Neuronal stem cell (in vitro differentiated cells): Measurements from ENCODE around the gene ASPG.

Source experiments
- DNase-seq: peaks from one replicate; pipeline ENCODE4 v3.0.0-alpha.2; 2013; ENCODE audit warnings: low spot score
- H2AFZ ChIP-seq: one replicate; pipeline ENCODE4 v1.6.1; 2013; ENCODE audit warnings: mild to moderate bottlenecking, low read length, inconsistent platforms
- H2AK5ac ChIP-seq: 2 replicates; pipeline ENCODE4 v1.6.1; 2013; ENCODE audit warnings: low read depth, mild to moderate bottlenecking, inconsistent platforms, low read length, moderate library complexity, mixed read lengths
- H2BK120ac ChIP-seq: 2 replicates; pipeline ENCODE4 v1.6.1; 2013; ENCODE audit warnings: low read depth, mild to moderate bottlenecking, inconsistent platforms, low read length, moderate library complexity, mixed read lengths
- H2BK12ac ChIP-seq: one replicate; pipeline ENCODE4 v1.6.1; 2013; ENCODE audit warnings: low read length, inconsistent platforms
- H2BK15ac ChIP-seq: 2 replicates; pipeline ENCODE4 v1.6.1; 2013; ENCODE audit warnings: mild to moderate bottlenecking, low read length, inconsistent platforms, mixed read lengths
- H2BK5ac ChIP-seq: one replicate; pipeline ENCODE4 v1.6.1; 2013; ENCODE audit warnings: inconsistent platforms, mild to moderate bottlenecking, low read length, moderate library complexity
- H3K14ac ChIP-seq: one replicate; pipeline ENCODE4 v1.6.1; 2013; ENCODE audit warnings: low read length, inconsistent platforms
- H3K18ac ChIP-seq: 2 replicates; pipeline ENCODE4 v1.6.1; 2013; ENCODE audit warnings: low read length, inconsistent platforms
- H3K23ac ChIP-seq: 2 replicates; pipeline ENCODE4 v1.6.1; 2013; ENCODE audit warnings: low read depth, mild to moderate bottlenecking, mixed read lengths, low read length, inconsistent platforms; ENCODE audit not compliant: poor library complexity
- H3K27ac ChIP-seq: replicated peaks from 3 replicates; pipeline ENCODE4 v1.5.1; 2013; ENCODE audit warnings: low read length, inconsistent platforms
- H3K27me3 ChIP-seq, 3 experiments: 2 replicates each; pipeline ENCODE4 v1.6.1; 2013; ENCODE audit warnings: low read length in 3 of 3, mild to moderate bottlenecking in 2 of 3, inconsistent platforms in 1 of 3, low read depth in 1 of 3, mixed read lengths in 1 of 3, moderate library complexity in 1 of 3; ENCODE audit not compliant: control insufficient read depth in 3 of 3, insufficient read depth in 3 of 3
- H3K36me3 ChIP-seq, 2 donors: replicated peaks in 1 of 2; 2 replicates each; pipeline ENCODE4 v1.6.1; 2013; ENCODE audit warnings: low read length in 2 of 2; ENCODE audit not compliant: control insufficient read depth in 2 of 2, insufficient read depth in 2 of 2
- H3K4ac ChIP-seq: 2 replicates; pipeline ENCODE4 v1.6.1; 2013; ENCODE audit warnings: inconsistent platforms, mild to moderate bottlenecking, low read length, moderate library complexity
- H3K4me1 ChIP-seq, 2 donors: 1 replicate in 1 of 2; 2 replicates in 1 of 2; pipeline ENCODE4 v1.6.1; 2013; ENCODE audit warnings: low read length in 2 of 2, low read depth in 1 of 2; ENCODE audit not compliant: control insufficient read depth in 2 of 2, insufficient read depth in 1 of 2
- H3K4me2 ChIP-seq: one replicate; pipeline ENCODE4 v1.6.1; 2013; ENCODE audit warnings: mild to moderate bottlenecking, low read length, inconsistent platforms; ENCODE audit not compliant: insufficient read depth, poor library complexity, severe bottlenecking
- H3K4me3 ChIP-seq, 2 donors: 2 replicates each; pipeline ENCODE4 v1.5.1; 2013; ENCODE audit warnings: low read length in 2 of 2, mild to moderate bottlenecking in 2 of 2, inconsistent platforms in 1 of 2, moderate library complexity in 1 of 2
- H3K79me1 ChIP-seq: one replicate; pipeline ENCODE4 v1.6.1; 2013; ENCODE audit warnings: low read depth, mild to moderate bottlenecking, inconsistent platforms, low read length, moderate library complexity
- H3K9ac ChIP-seq: one replicate; pipeline ENCODE4 v1.6.1; 2013; ENCODE audit warnings: mild to moderate bottlenecking, low read depth, low read length, inconsistent platforms; ENCODE audit not compliant: poor library complexity
- H3K9me3 ChIP-seq, 2 donors: replicated peaks in 1 of 2; 2 replicates each; pipeline versions ENCODE3 to v1.6.1; 2013; ENCODE audit warnings: low read length in 2 of 2, mild to moderate bottlenecking in 2 of 2, inconsistent platforms in 1 of 2, low read depth in 1 of 2, mixed read lengths in 1 of 2, moderate library complexity in 1 of 2; ENCODE audit not compliant: control insufficient read depth in 2 of 2, insufficient read depth in 1 of 2
- H4K8ac ChIP-seq: one replicate; pipeline ENCODE4 v1.6.1; 2013; ENCODE audit warnings: low read depth, mild to moderate bottlenecking, inconsistent platforms, low read length, moderate library complexity
- H4K91ac ChIP-seq: one replicate; pipeline ENCODE4 v1.6.1; 2013; ENCODE audit warnings: low read length, low read depth, mild to moderate bottlenecking, inconsistent platforms; ENCODE audit not compliant: poor library complexity
- WGBS, 2 donors: extraction: QIAGEN DNeasy Blood & Tissue Kit; methylation state at CpG; one replicate each; pipeline ENCODE4 v1.1.7; 2013; ENCODE audit warnings: missing lambda C conversion rate in 2 of 2, mixed read lengths in 1 of 2; ENCODE audit not compliant: insufficient read length in 2 of 2, insufficient replicate concordance in 1 of 2; ENCODE audit errors: extremely low coverage in 2 of 2; 5-methylcytosine and 5-hydroxymethylcytosine counted together
- small RNA-seq: library from polyadenylated mRNA; stranded (forward); fragments of <200 nt; extraction: miRNeasy Mini kit (QIAGEN cat#:217004); gene quantifications from one replicate; pipeline ENCODE3, GENCODE V24; 2013; ENCODE audit not compliant: insufficient read depth

The ASPG gene

DNA sequence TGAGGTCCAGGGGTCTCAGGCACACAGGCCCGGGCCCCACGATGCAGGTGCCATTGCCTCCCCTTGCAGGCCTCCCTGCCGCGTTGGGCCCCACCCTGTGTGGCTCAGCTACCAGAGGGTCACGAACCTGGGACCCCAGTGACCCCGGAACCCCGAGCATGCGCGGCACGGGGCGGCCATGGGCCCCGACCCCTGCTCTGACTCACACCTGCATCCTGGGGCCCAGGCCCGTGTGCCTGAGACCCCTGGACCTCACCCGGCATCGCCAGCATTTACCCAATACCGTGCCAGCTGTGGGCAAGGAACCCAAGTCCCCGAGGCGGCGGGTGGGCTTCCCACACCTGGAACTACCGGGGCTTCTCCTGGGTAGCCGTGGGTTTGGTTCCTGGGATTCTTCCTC, 78.0 kb downstream of the ASPG start:
- H3K4me2 ChIP-seq = no peak overlapping the region
- WGBS, 2 donors = no CpG with 5 or more reads among the region's 21 CpGs

DNA sequence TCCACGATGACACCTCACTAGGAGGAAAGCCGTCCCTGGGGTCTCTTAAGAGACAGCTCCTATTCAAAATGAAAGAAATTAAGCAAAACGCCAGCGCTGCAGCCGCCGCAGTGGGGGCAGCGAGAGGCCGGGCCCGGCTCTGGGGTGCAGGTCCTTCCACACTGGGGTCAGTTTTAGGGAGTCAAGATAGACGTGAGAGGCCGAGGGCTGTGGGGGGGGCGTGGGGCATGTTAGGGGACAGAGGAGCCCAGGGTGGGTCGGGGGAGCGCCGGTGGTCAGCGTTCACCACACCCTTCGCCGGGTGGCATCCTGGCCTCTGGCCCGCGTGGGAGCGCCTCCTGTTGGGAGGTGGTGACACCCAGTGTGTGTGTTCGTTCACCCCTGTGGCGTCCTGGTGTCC, 78.5 kb downstream of the ASPG start:
- H3K14ac ChIP-seq = peak overlapping the region; percentile 56
- no peak overlapping the region for H2BK120ac ChIP-seq
- peak overlapping the region; percentile 68 for H3K23ac ChIP-seq
- H2BK12ac ChIP-seq = no peak overlapping the region
- H3K9ac ChIP-seq = no peak overlapping the region
- no peak overlapping the region for H3K4me2 ChIP-seq
- H2AK5ac ChIP-seq = no peak overlapping the region
- peaks cover 0 to 2% of the 10 kb centered on the region in 2 donors for H3K36me3 ChIP-seq
- no peak overlapping the region for H2AFZ ChIP-seq
- H2BK15ac ChIP-seq = peak overlapping the region; percentile 49
- H2BK5ac ChIP-seq = no peak overlapping the region
- H3K9me3 ChIP-seq = no peaks in the 10 kb centered on the region
- peaks cover 9% of the 10 kb centered on the region for H3K79me1 ChIP-seq
- no CpG with 5 or more reads among the region's 23 CpGs for WGBS, 2 donors
- no peak overlapping the region for H3K4me3 ChIP-seq
- no peak for DNase-seq
- no peak overlapping the region for H4K8ac ChIP-seq
- H3K27ac ChIP-seq = no peak overlapping the region
- H4K91ac ChIP-seq = no peak overlapping the region
- no peaks in the 10 kb centered on the region for H3K27me3 ChIP-seq
- H3K4ac ChIP-seq = no peak overlapping the region
- H3K18ac ChIP-seq = peak overlapping the region; percentile 13
- H3K4me1 ChIP-seq = peaks cover 2 to 3% of the 10 kb centered on the region in 2 donors

More for the DNA sequence above, 78.0 kb downstream of the ASPG start:
- Histone ChIP-seq H2BK12ac (no peak overlapping the region), H2BK5ac (no peak overlapping the region), H2AFZ (no peak overlapping the region), H3K4me3 (no peak overlapping the region), H3K4ac (no peak overlapping the region), H3K18ac (peak overlapping the region; percentile 0), H2BK120ac (no peak overlapping the region), H3K14ac (no peak overlapping the region), H3K36me3 (peaks cover 0 to 2% of the 10 kb centered on the region in 2 donors), H3K79me1 (peaks cover 9% of the 10 kb centered on the region), H3K27ac (no peak overlapping the region), H2AK5ac (no peak overlapping the region), H4K8ac (no peak overlapping the region), H3K9me3 (no peaks in the 10 kb centered on the region), H3K27me3 (no peaks in the 10 kb centered on the region), H3K4me1 (no peaks in the 10 kb centered on the region), H3K23ac (peak overlapping the region; percentile 5), H3K9ac (peak overlapping the region; percentile 63), H2BK15ac (no peak overlapping the region), H4K91ac (no peak overlapping the region)
- DNase-seq = no peak

DNA sequence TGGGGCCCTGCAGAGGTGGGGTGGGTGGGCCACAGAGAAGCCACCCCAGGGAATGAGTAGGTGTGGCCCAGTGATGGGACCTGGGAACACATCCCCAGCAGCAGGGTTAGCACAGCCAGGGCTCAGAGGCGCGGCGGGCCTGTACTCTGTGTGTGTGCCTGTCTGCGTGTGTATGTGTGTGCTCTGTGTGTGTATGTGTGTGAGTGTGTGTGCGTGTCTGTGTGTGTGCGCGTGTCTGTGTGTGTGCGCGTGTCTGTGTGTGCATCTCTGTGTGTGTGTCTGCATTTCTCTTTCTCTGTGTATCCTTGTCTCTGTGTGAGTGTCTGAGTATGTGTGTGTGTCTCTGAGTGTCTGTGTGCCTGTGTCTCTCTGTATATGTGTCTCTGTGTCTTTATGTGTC, 79.0 kb downstream of the ASPG start:
- H2AFZ ChIP-seq = no peak overlapping the region
- DNase-seq = no peak
- no peak overlapping the region for H2BK120ac ChIP-seq
- H3K4ac ChIP-seq = no peak overlapping the region
- H3K23ac ChIP-seq = peak overlapping the region; percentile 68
- peaks cover 0 to 2% of the 10 kb centered on the region in 2 donors for H3K36me3 ChIP-seq
- no CpG with 5 or more reads among the region's 9 CpGs for WGBS, 2 donors
- no peak overlapping the region for H2BK12ac ChIP-seq
- no peaks in the 10 kb centered on the region for H3K27me3 ChIP-seq
- no peak overlapping the region for H3K4me2 ChIP-seq
- H2BK5ac ChIP-seq = no peak overlapping the region
- peaks cover 9% of the 10 kb centered on the region for H3K79me1 ChIP-seq
- no peak overlapping the region for H3K18ac ChIP-seq
- H4K8ac ChIP-seq = no peak overlapping the region
- H3K9me3 ChIP-seq = no peaks in the 10 kb centered on the region
- H3K14ac ChIP-seq = no peak overlapping the region
- H2AK5ac ChIP-seq = no peak overlapping the region
- no peak overlapping the region for H3K4me3 ChIP-seq
- H3K9ac ChIP-seq = no peak overlapping the region
- H3K27ac ChIP-seq = no peak overlapping the region
- H2BK15ac ChIP-seq = peak overlapping the region; percentile 49
- peaks cover 5 to 8% of the 10 kb centered on the region in 2 donors for H3K4me1 ChIP-seq
- H4K91ac ChIP-seq = no peak overlapping the region

Small RNA genes within 50 kb of the gene (small RNA-seq; reads per million reads assigned to genes)
- 36.7 reads per million, percentile 90 among the genes with 10 or more reads in this experiment for gene MIR203A
